Nucleus accumbens (tissue), 56 donors: ENCODE measurements around the gene HLA-DMB.

Source experiments
- DNase-seq, 56 donors: peaks; one replicate each; lab custom pipeline; 2025; lab: John Stamatoyannopoulos, UW

The HLA-DMB gene

GRCh38 chr6:32972353-32973143, 31.7 kb upstream of the HLA-DMB start:
- DNase-seq = peak in 19 of 56 donors; percentile 29 to 92 (median 63)

- DNase-seq = peak; percentile 93 to 100 (median 99)
Observed at GRCh38 chr6:32971581-32972352, 30.9 kb upstream of the HLA-DMB start.

- DNase-seq = no peak
Observed at GRCh38 chr6:32971242-32971580, 30.4 kb upstream of the HLA-DMB start.

- peak in 53 of 56 donors; percentile 17 to 86 (median 70) for DNase-seq
Observed at GRCh38 chr6:32970413-32971241, 29.8 kb upstream of the HLA-DMB start.

DNA sequence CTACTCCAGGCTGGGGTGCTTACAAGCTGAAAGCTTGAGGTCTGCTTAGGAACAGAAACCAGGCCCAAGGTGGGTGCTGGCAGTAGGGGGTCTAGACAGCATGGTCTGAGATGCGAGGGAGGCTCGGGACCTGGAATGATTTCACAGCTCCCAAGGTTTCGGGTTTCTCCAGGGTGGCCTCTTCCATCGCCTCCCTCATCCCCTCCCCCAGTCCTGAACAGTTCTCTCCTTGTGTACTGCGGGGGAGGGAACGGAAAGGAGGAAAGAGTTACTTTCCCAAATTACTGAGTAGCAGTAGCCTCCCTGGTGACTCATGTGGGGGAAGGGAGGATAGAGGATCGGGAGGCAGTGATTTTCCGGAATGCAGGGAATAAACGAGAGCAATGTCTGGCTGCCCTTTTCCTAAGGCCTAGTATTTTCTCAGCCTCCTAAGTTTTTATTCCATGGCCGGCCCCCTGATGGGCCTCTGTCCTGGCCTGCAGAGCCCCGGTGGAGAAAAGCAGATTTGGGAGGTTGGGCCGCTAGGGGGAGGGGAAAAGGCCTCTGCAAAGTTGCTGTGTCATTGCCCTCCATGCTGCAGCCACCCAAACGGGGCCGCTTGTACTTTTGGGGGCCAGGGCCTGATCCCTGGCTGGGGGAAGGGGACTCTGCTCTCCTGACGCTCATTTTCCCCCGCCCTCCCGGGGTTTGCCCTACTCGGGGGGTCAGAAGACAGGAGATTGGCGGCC, 29.0 kb upstream of the HLA-DMB start:
- peak in 50 of 56 donors; percentile 19 to 89 (median 68) for DNase-seq

GRCh38 chr6:32968867-32969684, 28.2 kb upstream of the HLA-DMB start:
- peak in 49 of 56 donors; percentile 53 to 95 (median 82) for DNase-seq

- peak; percentile 56 to 99 (median 96) for DNase-seq
Observed at GRCh38 chr6:32968093-32968866, 27.5 kb upstream of the HLA-DMB start, which contains the start of gene BRD2. BRD2 (plus strand) TSS chr6:32968594; CDS start chr6:32972899, 4,305 bp downstream.

DNA sequence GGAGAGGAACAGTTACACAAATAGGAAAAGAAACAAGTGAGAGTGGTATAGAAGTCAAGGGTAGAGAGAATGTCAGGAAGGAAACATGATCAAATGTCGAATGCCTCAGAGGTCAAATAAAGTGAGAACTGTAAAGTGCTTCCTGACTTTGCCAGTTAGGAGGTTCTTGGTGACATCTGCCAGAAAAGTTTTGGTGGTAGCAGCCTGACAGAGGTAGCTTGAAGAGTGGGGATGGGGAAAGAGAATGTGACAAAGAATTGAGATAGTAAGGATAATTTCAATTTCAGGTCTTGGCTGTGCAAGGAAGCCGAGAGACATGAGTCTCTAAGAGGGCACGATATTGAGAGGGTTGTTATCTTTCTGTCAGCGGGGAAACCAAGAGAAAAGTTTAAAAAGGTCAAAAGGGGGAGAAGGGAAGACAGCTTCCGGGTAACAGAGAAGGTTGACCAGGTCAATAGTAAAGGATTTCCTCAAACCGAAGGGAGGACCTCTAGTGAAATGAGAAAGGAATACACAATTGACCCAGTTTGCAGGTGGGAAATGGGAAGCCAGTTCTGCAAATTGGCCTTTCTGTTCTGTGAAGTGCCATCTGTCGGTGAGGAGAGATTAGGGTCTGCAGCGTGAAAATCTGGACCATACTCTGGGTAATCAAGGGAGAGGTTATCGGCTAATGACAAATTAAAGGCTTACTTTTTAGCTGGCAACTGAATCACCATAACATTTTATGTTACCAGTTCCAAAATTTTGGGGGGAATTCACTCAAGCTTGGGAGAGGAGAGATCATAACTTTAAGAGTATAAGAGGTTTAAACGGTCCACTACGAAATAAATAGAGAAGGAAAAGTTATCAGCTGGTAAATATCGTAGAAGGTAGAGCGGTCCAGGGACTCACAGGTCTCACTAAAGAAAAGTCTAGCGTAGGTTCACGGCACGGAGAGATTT, 26.6 kb upstream of the HLA-DMB start:
- DNase-seq = peak in 23 of 56 donors; percentile 2 to 63 (median 23)

DNA sequence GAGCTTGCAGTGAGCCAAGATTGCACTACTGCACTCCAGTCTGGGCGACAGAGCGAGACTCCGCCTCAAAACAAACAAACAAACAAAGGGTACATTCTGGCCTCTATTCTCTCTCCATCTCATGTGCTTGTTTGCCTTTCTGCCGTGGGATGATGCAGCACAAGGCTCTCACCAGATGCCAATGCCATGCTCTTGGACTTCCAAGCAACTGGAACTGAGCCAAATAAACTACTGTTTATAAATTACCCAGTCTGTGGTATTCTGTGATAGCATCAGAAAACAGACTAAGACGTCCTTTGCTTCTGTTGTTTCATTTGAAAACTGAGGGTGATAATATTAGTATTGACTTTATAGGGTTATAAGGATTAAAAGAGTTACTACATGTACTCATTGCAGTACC, 23.9 kb upstream of the HLA-DMB start:
- DNase-seq = no peak

DNA sequence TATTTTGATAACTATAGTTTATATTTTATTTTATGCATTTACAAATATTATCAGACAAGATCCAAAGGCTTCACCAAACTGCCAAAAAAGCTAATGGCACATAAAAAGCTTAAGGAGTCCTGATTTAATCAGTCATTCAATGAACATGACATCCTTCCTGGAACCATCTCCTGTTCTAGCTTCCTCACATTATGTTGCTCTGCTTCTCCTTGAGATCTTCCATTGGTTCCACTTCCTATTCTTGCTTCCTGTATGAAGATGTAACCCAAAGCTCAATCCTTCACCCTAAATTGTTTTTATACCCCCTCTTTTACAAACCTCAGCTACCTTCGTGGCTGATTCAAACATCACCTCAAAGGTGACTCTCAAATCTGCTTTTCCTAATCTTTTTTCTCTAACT, 23.0 kb upstream of the HLA-DMB start:
- DNase-seq = no peak

DNA sequence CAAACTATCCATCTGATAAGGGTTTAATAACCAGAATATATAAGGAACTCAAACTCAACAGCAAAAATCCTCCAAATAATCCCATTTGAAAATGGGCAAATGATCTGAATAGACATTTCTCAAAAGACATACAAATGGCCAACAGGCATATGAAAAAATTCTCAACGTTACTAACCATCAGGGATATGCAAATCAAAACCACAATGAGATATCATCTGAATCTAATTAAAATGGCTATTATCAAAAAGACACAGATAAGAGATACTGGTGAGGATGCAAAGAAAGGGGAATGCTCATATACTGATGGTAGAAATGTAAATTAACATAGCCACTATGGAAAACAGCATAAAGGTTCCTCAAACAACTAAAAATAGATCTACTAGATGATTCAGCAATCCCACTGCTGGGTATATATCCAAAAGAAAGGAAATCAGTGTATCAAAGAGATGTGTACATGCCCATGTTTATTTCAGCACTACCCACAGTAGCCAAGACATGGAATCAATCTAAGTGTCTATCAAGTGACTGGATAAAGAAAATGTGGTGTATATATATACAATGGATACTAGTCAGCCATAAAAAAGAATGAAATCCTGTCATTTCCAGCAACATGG, 21.5 kb upstream of the HLA-DMB start:
- DNase-seq = no peak

GRCh38 chr6:32960563-32960962, 19.7 kb upstream of the HLA-DMB start:
- no peak for DNase-seq

GRCh38 chr6:32956176-32956575, 15.3 kb upstream of the HLA-DMB start:
- no peak for DNase-seq

GRCh38 chr6:32954986-32955802, 14.4 kb upstream of the HLA-DMB start:
- no peak for DNase-seq

GRCh38 chr6:32954267-32954666, 13.4 kb upstream of the HLA-DMB start:
- no peak for DNase-seq

DNA sequence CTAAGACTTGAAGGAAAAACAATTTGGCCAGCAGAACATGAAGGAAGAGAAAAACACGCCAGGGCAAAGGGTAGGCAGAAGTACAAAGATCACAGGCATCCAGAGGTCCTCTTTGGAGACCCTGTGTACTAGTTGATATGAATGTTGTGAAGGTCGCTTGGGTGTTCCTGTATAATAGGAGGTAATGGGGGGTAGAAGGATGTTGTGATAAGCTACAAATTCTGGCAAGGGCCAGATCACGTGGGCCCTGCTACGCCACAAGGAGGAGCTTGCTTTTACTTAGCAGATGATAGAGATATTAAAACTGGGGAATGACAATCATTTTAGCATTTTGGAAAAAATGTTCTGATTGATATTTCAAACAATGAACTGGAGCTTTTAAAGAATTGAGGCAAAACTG, 12.9 kb upstream of the HLA-DMB start:
- no peak for DNase-seq
